ENCODE measurements around the gene PDZD2. TPM values are rescaled to one million over a fixed set of nuclear protein-coding genes. Genes with fewer than 3 reads are reported as not detected.

The PDZD2 gene
- total RNA-seq, 1 experiment from 2014 or later: 0.37 TPM

GRCh38 chr5:31800351-31800750 is 161.4 kb downstream of the PDZD2 start:
- POLR2A ChIA-PET: no interaction called here

More at GRCh38 chr5:31800351-31800750, 161.4 kb downstream of the PDZD2 start:
- H3K9me2 ChIP-seq (ENCODE audit: insufficient read depth): no peaks in the 10 kb centered on the region
- ChIA-PET RAD21 (ENCODE audit: low non-redundant PET in 1 of 2, low total read pairs in 2 of 2, uncharacterized antibody in 2 of 2, unreplicated experiment in 2 of 2) (no interaction called here), CTCF (interaction anchor here (3.3 kb wide), 1 partner anchor 9 kb away, joined by 10 read pairs; no protein-coding TSS in a partner anchor)
- no peaks in the 10 kb centered on the region for H3K36me3 ChIP-seq (ENCODE audit: control insufficient read depth in 1 of 2, insufficient read depth in 2 of 2, low read length in 2 of 2)
- intact Hi-C loops (cut with micrococcal nuclease): no loop called here
- no peak overlapping the region for H2AFZ ChIP-seq (ENCODE audit: low read depth, low read length, poor library complexity, severe bottlenecking)
- BruUV-seq (replicated peaks): no TSS peak
- no peaks in the 10 kb centered on the region for H3K9me3 ChIP-seq (ENCODE audit: control insufficient read depth in 1 of 2, insufficient read depth in 1 of 2, low read depth in 1 of 2, low read length in 2 of 2)
- no peak overlapping the region for H3K4me3 ChIP-seq (replicated peaks in 1 of 2; ENCODE audit: low read depth in 1 of 2, low read length in 2 of 2)
- H3K4me2 ChIP-seq (ENCODE audit: low read length): no peak overlapping the region
- TF ChIP-seq POLR2AphosphoS5 (IDR thresholded peaks at IDR 0.05; ENCODE audit: low read depth, low read length) (no peak), SP1 (IDR thresholded peaks at IDR 0.05; ENCODE audit: low read depth) (no peak), FOSL1 (IDR thresholded peaks at IDR 0.05; ENCODE audit: low read depth) (no peak), YY1 (IDR thresholded peaks at IDR 0.05; ENCODE audit: extremely low read depth, insufficient replicate concordance, low read depth, low read length) (no peak), EZH2 (IDR thresholded peaks at IDR 0.05) (no peak), ZFX (IDR thresholded peaks at IDR 0.05) (no peak), ELF1 (IDR thresholded peaks at IDR 0.05; ENCODE audit: borderline replicate concordance, low read depth) (no peak), TCF7L2 (IDR thresholded peaks at IDR 0.05; ENCODE audit: borderline replicate concordance, extremely low read depth, insufficient read depth, insufficient read length) (no peak), CTCF (IDR thresholded peaks at IDR 0.05 in 2 of 3, conservative IDR thresholded peaks at IDR 0.05 in 1 of 3; ENCODE audit: borderline replicate concordance in 1 of 3, insufficient read depth in 1 of 3, low read depth in 2 of 3, low read length in 2 of 3) (no peak), REST (IDR thresholded peaks at IDR 0.05; ENCODE audit: low read depth) (no peak), CEBPB (IDR thresholded peaks at IDR 0.05; ENCODE audit: low read depth) (no peak), ZBTB33 (IDR thresholded peaks at IDR 0.05; ENCODE audit: extremely low read depth, insufficient replicate concordance, low read length) (no peak), EGR1 (IDR thresholded peaks at IDR 0.05; ENCODE audit: low read depth) (no peak), SRF (IDR thresholded peaks at IDR 0.05; ENCODE audit: low read depth) (no peak), ZNF274 (IDR thresholded peaks at IDR 0.05; ENCODE audit: low read depth, low read length) (no peak), ATF3 (IDR thresholded peaks at IDR 0.05) (no peak), EZH2phosphoT487 (IDR thresholded peaks at IDR 0.05; ENCODE audit: borderline replicate concordance) (no peak), CBX3 (IDR thresholded peaks at IDR 0.05; ENCODE audit: low read depth) (no peak), JUND (IDR thresholded peaks at IDR 0.05) (no peak), SIN3A (IDR thresholded peaks at IDR 0.05; ENCODE audit: low read depth) (no peak)
- DNase-seq (ENCODE audit: low read depth, low spot score) (no peak), ATAC-seq (no peak)
- peaks cover 26% of the 10 kb centered on the region for H3K27me3 ChIP-seq (ENCODE audit: insufficient read depth, low read length)
- no peak overlapping the region for H3K9ac ChIP-seq (ENCODE audit: low read length)
- no peaks in the 10 kb centered on the region for H3K79me2 ChIP-seq (ENCODE audit: insufficient read depth, low read length)
- no peaks in the 10 kb centered on the region for H4K20me1 ChIP-seq (ENCODE audit: insufficient read depth)
- no peaks in the 10 kb centered on the region for H3K4me1 ChIP-seq (ENCODE audit: control insufficient read depth in 1 of 2, insufficient read depth in 2 of 2, low read length in 2 of 2)
- H3K27ac ChIP-seq (ENCODE audit: low read depth, low read length): no peak overlapping the region
